Nephron progenitor cell (in vitro differentiated cells): Measurements from ENCODE around the gene TSHZ2.
"Not testable (repeated sequence)": the region's sequence is repeated elsewhere in the genome, so short reads cannot be mapped to it uniquely, and the experiment has no call there.

Experiments
- DNase-seq: peaks from one replicate; pipeline ENCODE4 v3.0.0; 2021
- H3K27ac Mint-ChIP-seq: 2 replicates; pipeline ENCODE4 v1.8.0; 2021; ENCODE audit warnings: mild to moderate bottlenecking, moderate library complexity, mixed read lengths
- H3K27me3 Mint-ChIP-seq: 2 replicates; pipeline ENCODE4 v1.8.0; 2021; ENCODE audit warnings: mild to moderate bottlenecking, low read depth, mixed read lengths; ENCODE audit not compliant: poor library complexity
- H3K36me3 Mint-ChIP-seq: 2 replicates; pipeline ENCODE4 v1.8.0; 2021; ENCODE audit warnings: low read depth, mixed read lengths
- H3K4me1 Mint-ChIP-seq: 2 replicates; pipeline ENCODE4 v1.8.0; 2021; ENCODE audit warnings: mixed read lengths
- H3K4me3 Mint-ChIP-seq: 2 replicates; pipeline ENCODE4 v1.8.0; 2021; ENCODE audit warnings: mild to moderate bottlenecking, moderate library complexity, mixed read lengths
- H3K9me3 Mint-ChIP-seq: 2 replicates; pipeline ENCODE4 v1.8.0; 2021; ENCODE audit warnings: mild to moderate bottlenecking, moderate library complexity, mixed read lengths
- CTCF ChIP-seq: fragments of 200-600 bp; sonication (generic); IDR thresholded peaks from 2 replicates; pipeline ENCODE4 v1.5.0; 2021; ENCODE audit warnings: antibody characterized with exemption

Gene TSHZ2

DNA sequence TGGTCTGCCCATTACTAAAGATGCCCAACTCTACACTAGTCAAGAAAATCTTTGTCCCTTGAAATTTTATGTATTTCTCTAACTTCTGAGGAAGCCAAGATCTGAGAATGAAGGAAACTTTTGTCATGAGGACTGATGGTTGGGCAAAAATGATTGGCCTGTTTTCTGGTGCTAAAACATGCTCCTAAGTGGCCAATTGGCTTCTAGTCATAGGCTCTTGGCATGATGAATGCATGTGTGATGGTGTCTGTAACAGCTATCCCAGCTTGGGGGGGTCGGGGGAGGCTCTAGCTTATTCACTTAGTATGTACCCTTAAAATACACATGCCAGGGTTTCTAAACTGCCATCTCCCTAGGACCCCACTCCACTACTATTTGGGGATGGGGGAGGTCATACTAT is 392.9 kb downstream of the TSHZ2 start:
- Mint-ChIP-seq H3K4me1 (peaks cover 28% of the 10 kb centered on the region), H3K27ac (no peak overlapping the region), H3K36me3 (peaks cover 28% of the 10 kb centered on the region), H3K27me3 (peaks cover 4% of the 10 kb centered on the region), H3K9me3 (no peaks in the 10 kb centered on the region), H3K4me3 (no peak overlapping the region)
- TF ChIP-seq CTCF = no peak
- no peak for DNase-seq

DNA sequence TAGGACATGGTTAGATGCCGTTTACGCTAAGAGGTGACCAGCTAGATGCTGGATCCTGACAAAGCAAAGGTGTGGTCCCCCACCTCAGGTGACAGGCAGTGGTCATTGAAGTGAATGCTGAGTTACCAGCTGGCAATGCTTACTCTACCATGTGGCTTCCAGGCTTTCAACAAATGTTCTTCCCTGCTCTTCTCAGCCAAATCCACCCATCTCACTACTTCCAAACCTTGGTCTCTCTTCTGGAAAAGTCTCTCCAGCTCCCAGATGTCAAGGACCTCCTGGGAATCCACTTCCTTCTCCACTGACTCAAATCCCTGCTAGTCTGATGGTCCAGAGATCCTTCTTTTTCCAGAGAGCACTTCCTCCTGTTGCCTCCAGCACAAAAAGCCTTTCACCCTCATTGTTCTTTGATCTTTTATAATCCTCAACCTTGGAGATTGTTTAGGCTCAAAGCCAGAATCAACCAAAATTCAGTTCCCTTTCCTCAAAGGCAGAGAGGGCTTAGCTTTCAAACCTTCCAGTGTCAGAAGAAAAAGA is 393.4 kb downstream of the TSHZ2 start:
- TF ChIP-seq CTCF = no peak
- H3K4me3 Mint-ChIP-seq = no peak overlapping the region
- H3K9me3 Mint-ChIP-seq = no peaks in the 10 kb centered on the region
- no peak for DNase-seq
- no peak overlapping the region for H3K27ac Mint-ChIP-seq
- H3K4me1 Mint-ChIP-seq = peaks cover 28% of the 10 kb centered on the region
- peaks cover 31% of the 10 kb centered on the region for H3K36me3 Mint-ChIP-seq
- H3K27me3 Mint-ChIP-seq = peaks cover 4% of the 10 kb centered on the region

DNA sequence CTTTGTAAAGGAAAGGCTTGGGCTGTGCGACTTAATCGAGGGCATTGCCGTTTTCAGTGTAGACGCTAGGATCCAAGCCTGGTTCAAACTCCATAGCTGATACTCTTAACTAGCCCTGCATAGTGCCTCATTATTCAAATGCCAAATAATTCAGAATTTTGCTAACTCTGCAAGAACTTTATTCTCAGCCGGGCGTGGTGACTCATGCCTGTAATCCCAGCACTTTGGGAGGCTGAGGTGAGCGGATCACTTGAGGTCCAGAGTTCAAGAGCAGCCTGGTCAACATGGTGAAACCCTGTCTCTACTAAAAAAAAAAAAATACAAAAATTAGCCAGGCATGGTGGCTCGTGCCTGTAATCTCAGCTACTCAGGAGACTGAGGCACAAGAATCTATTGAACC is 394.8 kb downstream of the TSHZ2 start:
- peaks cover 28% of the 10 kb centered on the region for H3K4me1 Mint-ChIP-seq
- not testable (repeated sequence) for H3K4me3 Mint-ChIP-seq, H3K27ac Mint-ChIP-seq, DNase-seq, H3K9me3 Mint-ChIP-seq, H3K27me3 Mint-ChIP-seq
- peaks cover 41% of the 10 kb centered on the region for H3K36me3 Mint-ChIP-seq

- H3K27me3 Mint-ChIP-seq = peaks cover 4% of the 10 kb centered on the region
- H3K9me3 Mint-ChIP-seq = no peaks in the 10 kb centered on the region
- H3K4me1 Mint-ChIP-seq = peaks cover 36% of the 10 kb centered on the region
- no peak overlapping the region for H3K4me3 Mint-ChIP-seq
- no peak for DNase-seq
- peak overlapping the region; percentile 44 for H3K27ac Mint-ChIP-seq
- TF ChIP-seq CTCF = no peak
- H3K36me3 Mint-ChIP-seq = peaks cover 37% of the 10 kb centered on the region
Measured at GRCh38 chr20:53369871-53370270, 397.7 kb downstream of the TSHZ2 start.

GRCh38 chr20:53370345-53370961 is 398.3 kb downstream of the TSHZ2 start:
- Mint-ChIP-seq H3K27me3 (peaks cover 4% of the 10 kb centered on the region), H3K4me1 (peaks cover 36% of the 10 kb centered on the region), H3K4me3 (no peak overlapping the region), H3K27ac (no peak overlapping the region), H3K9me3 (peaks cover 3% of the 10 kb centered on the region), H3K36me3 (peaks cover 37% of the 10 kb centered on the region)
- TF ChIP-seq CTCF = no peak
- no peak for DNase-seq

DNA sequence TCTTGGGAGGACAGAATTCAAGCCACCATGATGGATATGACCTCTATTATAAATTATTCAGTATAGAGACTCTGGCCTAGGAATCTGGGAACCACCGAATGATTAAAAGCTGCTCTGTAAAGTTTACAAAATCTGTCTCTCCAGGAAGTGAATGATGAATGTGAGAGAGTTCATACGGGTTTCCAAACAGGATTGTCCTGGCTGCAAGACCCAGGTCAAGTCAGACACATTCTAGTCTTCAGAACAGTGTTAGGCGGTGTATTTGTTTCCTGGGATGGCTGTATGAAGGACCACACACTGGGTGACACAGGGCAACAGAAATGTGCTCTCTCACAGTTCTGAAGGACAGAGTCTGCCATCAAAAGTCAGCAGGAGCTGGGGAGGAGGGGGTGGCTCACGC is 399.1 kb downstream of the TSHZ2 start:
- Mint-ChIP-seq H3K27ac (peak overlapping the region; percentile 94), H3K4me3 (no peak overlapping the region), H3K36me3 (peaks cover 37% of the 10 kb centered on the region), H3K4me1 (peaks cover 36% of the 10 kb centered on the region), H3K27me3 (peaks cover 4% of the 10 kb centered on the region), H3K9me3 (peaks cover 3% of the 10 kb centered on the region)
- TF ChIP-seq CTCF = no peak
- no peak for DNase-seq
